IMR-90 (cell line): ENCODE measurements around the gene BAZ2B. TPM values are rescaled to one million over a fixed set of nuclear protein-coding genes. Genes with fewer than 3 reads are reported as not detected.
A peak's percentile ranks its signal among the peaks of the same experiment; 100 is the strongest.

Experiments
- ATAC-seq: fragments of 200-7000 bp; cut with Tn5 transposase; 2 replicates; pipeline ENCODE4 v1.9.1; 2020; ENCODE audit warnings: low read depth, mild to moderate bottlenecking, moderate library complexity
- BruUV-seq: library from RNA; stranded (reverse); fragments of 400-500 nt; replicated peaks from 2 replicates; lab custom pipeline; 2021; lab: Mats Ljungman, UMichigan
- CTCF ChIA-PET: fragments of 300-600 bp; formaldehyde crosslinking; extraction: SDS; loops from one replicate; lab custom pipeline; 2021; ENCODE audit warnings: antibody characterized with exemption; lab: Yijun Ruan, JAX
- POLR2A ChIA-PET: fragments of 300-600 bp; sonication (Branson Sonifier 250); formaldehyde crosslinking; loops from one replicate; lab custom pipeline; 2022; ENCODE audit warnings: antibody characterized with exemption; ENCODE audit not compliant: unreplicated experiment; lab: Charles Lee
- DNase-seq: peaks from one replicate; pipeline ENCODE4 v3.0.0; 2013
- H2AFZ ChIP-seq: replicated peaks from 2 replicates; pipeline ENCODE3; 2013; ENCODE audit warnings: low read length, mild to moderate bottlenecking; ENCODE audit not compliant: poor library complexity
- H2AK5ac ChIP-seq: 2 replicates; pipeline ENCODE4 v1.6.1; 2013; ENCODE audit warnings: low read depth, low read length, inconsistent platforms
- H2AK9ac ChIP-seq: replicated peaks from 2 replicates; pipeline ENCODE3; 2013; ENCODE audit warnings: mild to moderate bottlenecking, low read depth, low read length, moderate library complexity; ENCODE audit not compliant: poor library complexity
- H2BK120ac ChIP-seq: 2 replicates; pipeline ENCODE4 v1.6.1; 2013; ENCODE audit warnings: low read depth, low read length, inconsistent platforms
- H2BK15ac ChIP-seq: 3 replicates; pipeline ENCODE4 v1.6.1; 2013; ENCODE audit warnings: low read depth, low read length, inconsistent platforms
- H2BK20ac ChIP-seq: 2 replicates; pipeline ENCODE4 v1.6.1; 2013; ENCODE audit warnings: low read depth, mild to moderate bottlenecking, inconsistent platforms, low read length, moderate library complexity
- H2BK5ac ChIP-seq: 2 replicates; pipeline ENCODE4 v1.6.1; 2013; ENCODE audit warnings: mild to moderate bottlenecking, low read depth, low read length, inconsistent platforms; ENCODE audit not compliant: poor library complexity, severe bottlenecking
- H3K14ac ChIP-seq: replicated peaks from 2 replicates; pipeline ENCODE4 v1.6.1; 2013; ENCODE audit warnings: low read depth, low read length, inconsistent platforms
- H3K18ac ChIP-seq: 2 replicates; pipeline ENCODE4 v1.6.1; 2013; ENCODE audit warnings: low read depth, low read length, control low read depth
- H3K23ac ChIP-seq: 2 replicates; pipeline ENCODE4 v1.6.1; 2013; ENCODE audit warnings: low read depth, low read length, inconsistent platforms
- H3K27ac ChIP-seq: 2 replicates; pipeline ENCODE4 v1.5.1; 2013; ENCODE audit warnings: mild to moderate bottlenecking, control low read depth, low read length; ENCODE audit not compliant: insufficient read depth
- H3K27me3 ChIP-seq: 2 replicates; pipeline ENCODE4 v1.6.1; 2013; ENCODE audit warnings: low read length; ENCODE audit not compliant: control insufficient read depth, insufficient read depth
- H3K36me3 ChIP-seq: 2 replicates; pipeline ENCODE4 v1.6.1; 2013; ENCODE audit warnings: low read length, mixed read lengths; ENCODE audit not compliant: control insufficient read depth, insufficient read depth
- H3K4ac ChIP-seq: 2 replicates; pipeline ENCODE4 v1.6.1; 2013; ENCODE audit warnings: low read depth, low read length, inconsistent platforms
- H3K4me1 ChIP-seq: 2 replicates; pipeline ENCODE4 v1.6.1; 2013; ENCODE audit warnings: low read length, mixed read lengths; ENCODE audit not compliant: control insufficient read depth, insufficient read depth
- H3K4me2 ChIP-seq: 2 replicates; pipeline ENCODE4 v1.6.1; 2013; ENCODE audit warnings: low read depth, mild to moderate bottlenecking, control low read depth, low read length, moderate library complexity
- H3K4me3 ChIP-seq: 2 replicates; pipeline ENCODE4 v1.5.1; 2013; ENCODE audit warnings: low read depth, mild to moderate bottlenecking, control low read depth, low read length, moderate library complexity; ENCODE audit not compliant: insufficient read depth
- H3K56ac ChIP-seq: 2 replicates; pipeline ENCODE4 v1.6.1; 2013; ENCODE audit warnings: low read length, inconsistent platforms; ENCODE audit not compliant: insufficient read depth; ENCODE audit errors: extremely low read depth
- H3K79me1 ChIP-seq, 2 experiments: 2 replicates each; pipeline ENCODE4 v1.6.1; 2013; ENCODE audit warnings: low read length in 2 of 2, inconsistent platforms in 1 of 2, low read depth in 1 of 2
- H3K9ac ChIP-seq: 2 replicates; pipeline ENCODE4 v1.6.1; 2013; ENCODE audit warnings: low read depth, low read length, control low read depth
- H3K9me1 ChIP-seq: 2 replicates; pipeline ENCODE4 v1.6.1; 2013; ENCODE audit warnings: low read length, inconsistent platforms; ENCODE audit not compliant: insufficient read depth
- H3K9me3 ChIP-seq: 2 replicates; pipeline ENCODE4 v1.6.1; 2013; ENCODE audit warnings: low read length; ENCODE audit not compliant: control insufficient read depth, insufficient read depth
- H4K20me1 ChIP-seq: 2 replicates; pipeline ENCODE4 v1.6.1; 2013; ENCODE audit warnings: low read length, inconsistent platforms; ENCODE audit not compliant: insufficient read depth
- H4K5ac ChIP-seq: 2 replicates; pipeline ENCODE4 v1.6.1; 2013; ENCODE audit warnings: mild to moderate bottlenecking, low read depth, low read length, control low read depth
- H4K8ac ChIP-seq, 2 experiments: 2 replicates each; pipeline ENCODE4 v1.6.1; 2013; ENCODE audit warnings: low read depth in 2 of 2, low read length in 2 of 2, control low read depth in 1 of 2, inconsistent platforms in 1 of 2
- H4K91ac ChIP-seq: 2 replicates; pipeline ENCODE4 v1.6.1; 2013; ENCODE audit warnings: low read depth, low read length, inconsistent platforms; ENCODE audit not compliant: insufficient read depth
- BHLHE40 ChIP-seq: fragments of 150-350 bp; IDR thresholded peaks from 2 replicates; pipeline ENCODE4 v1.6.1; 2016; ENCODE audit warnings: mild to moderate bottlenecking, low read depth, low read length
- CEBPB ChIP-seq: IDR thresholded peaks from 2 replicates; pipeline ENCODE4 v1.6.1; 2012; ENCODE audit warnings: low read depth, low read length, improper control_type of control experiment
- CHD1 ChIP-seq: IDR thresholded peaks from 2 replicates; pipeline ENCODE4 v1.6.1; 2012; ENCODE audit warnings: low read depth, low read length, improper control_type of control experiment
- CTCF ChIP-seq: conservative IDR thresholded peaks from 2 replicates; pipeline ENCODE4 v1.5.1; 2012; ENCODE audit warnings: mild to moderate bottlenecking, low read depth, low read length, improper control_type of control experiment
- FOS ChIP-seq: fragments of 150-350 bp; IDR thresholded peaks from 2 replicates; pipeline ENCODE4 v1.6.1; 2016; ENCODE audit warnings: low read depth, low read length
- MAFK ChIP-seq: IDR thresholded peaks from 2 replicates; pipeline ENCODE4 v1.6.1; 2012; ENCODE audit warnings: low read depth, low read length, improper control_type of control experiment
- MAZ ChIP-seq: IDR thresholded peaks from 2 replicates; pipeline ENCODE4 v1.6.1; 2012; ENCODE audit warnings: low read depth, mild to moderate bottlenecking, low read length, improper control_type of control experiment, moderate library complexity, borderline replicate concordance
- MXI1 ChIP-seq: IDR thresholded peaks from 2 replicates; pipeline ENCODE4 v1.6.1; 2012; ENCODE audit warnings: low read depth, mild to moderate bottlenecking, low read length, moderate library complexity, borderline replicate concordance
- NFE2L2 ChIP-seq: fragments of 150-350 bp; IDR thresholded peaks from 2 replicates; pipeline ENCODE4 v1.6.1; 2016; ENCODE audit warnings: low read depth, mild to moderate bottlenecking, low read length
- POLR2A ChIP-seq: IDR thresholded peaks from 2 replicates; pipeline ENCODE4 v1.6.1; 2012; ENCODE audit warnings: mild to moderate bottlenecking, low read depth, low read length
- RAD21 ChIP-seq: IDR thresholded peaks from 2 replicates; pipeline ENCODE4 v1.6.1; 2012; ENCODE audit warnings: low read length, improper control_type of control experiment
- RCOR1 ChIP-seq: IDR thresholded peaks from 2 replicates; pipeline ENCODE4 v1.6.1; 2012; ENCODE audit warnings: mild to moderate bottlenecking, low read length, improper control_type of control experiment; ENCODE audit not compliant: insufficient replicate concordance
- RFX5 ChIP-seq: IDR thresholded peaks from 2 replicates; pipeline ENCODE4 v1.8.0; 2012; ENCODE audit warnings: low read depth, mild to moderate bottlenecking, low read length, moderate library complexity
- SMC3 ChIP-seq: fragments of 150-350 bp; IDR thresholded peaks from 2 replicates; pipeline ENCODE4 v1.6.1; 2016; ENCODE audit warnings: low read depth, mild to moderate bottlenecking, antibody characterized with exemption, low read length, moderate library complexity
- WGBS, 2 experiments: methylation state at CpG; one replicate each; pipeline versions ENCODE4 v1.1.5 to v1.1.7; 2013; ENCODE audit warnings: missing lambda C conversion rate in 2 of 2; ENCODE audit not compliant: insufficient read length in 1 of 2; ENCODE audit errors: extremely low coverage in 2 of 2; 5-methylcytosine and 5-hydroxymethylcytosine counted together
- dilution Hi-C: fragments of 300-500 bp; cut with HindIII; formaldehyde crosslinking; loops from one replicate; pipeline ENCODE4 v1.14.3; 2018; ENCODE audit warnings: low sequenced_read_pairs; ENCODE audit not compliant: unreplicated experiment
- in situ Hi-C: fragments of 300-500 bp; cut with MboI; formaldehyde crosslinking; loops from 3 replicates; pipeline ENCODE4 v1.14.3; 2019; ENCODE audit warnings: low sequenced_read_pairs, inconsistent platforms, mixed read lengths
- intact Hi-C: fragments of 100-400 bp; cut with micrococcal nuclease; formaldehyde crosslinking; loops from 2 replicates; pipeline ENCODE4 v1.10.0; 2022
- polyA plus RNA-seq, 3 experiments: library from polyadenylated mRNA; depleted of rRNA; stranded (reverse); fragments of >200 nt; gene quantifications; 2 replicates each; pipeline ENCODE4 v1.2.3, GENCODE V29; 2012; ENCODE audit warnings: low replicate concordance in 1 of 3
- total RNA-seq: library from RNA; depleted of rRNA; stranded (reverse); fragments of >200 nt; gene quantifications from 2 replicates; pipeline ENCODE4 v1.2.3, GENCODE V29; 2012
- TF ChIP-seq, protein P1 (sequence below): fragments of 150-350 bp; IDR thresholded peaks from 2 replicates; pipeline ENCODE4 v1.6.1; 2016; ENCODE audit warnings: low read depth, mild to moderate bottlenecking, low read length, moderate library complexity, borderline replicate concordance
- TF ChIP-seq, protein P2 (sequence below): fragments of 150-350 bp; IDR thresholded peaks from 2 replicates; pipeline ENCODE4 v1.6.1; 2017; ENCODE audit warnings: mild to moderate bottlenecking, antibody characterized with exemption, low read length, low read depth

Gene BAZ2B
- total and polyA plus RNA-seq, 2 of the 4 experiments (the other 2 are of a cell fraction) = 8.9 to 42.1 TPM

GRCh38 chr2:159300586-159300985, 315.8 kb downstream of the BAZ2B start:
- Histone ChIP-seq H3K36me3 (no peaks in the 10 kb centered on the region), H3K9me1 (no peaks in the 10 kb centered on the region), H2BK5ac (no peak overlapping the region), H4K5ac (no peak overlapping the region), H4K20me1 (no peaks in the 10 kb centered on the region), H3K4me2 (no peak overlapping the region), H3K56ac (no peak overlapping the region), H3K14ac (no peak overlapping the region), H4K91ac (no peak overlapping the region), H3K4me3 (no peak overlapping the region), H3K18ac (no peak overlapping the region), H2BK20ac (no peak overlapping the region), H3K23ac (no peak overlapping the region), H3K4ac (no peak overlapping the region), H2AFZ (no peak overlapping the region), H2AK9ac (peak overlapping the region; percentile 65), H3K9me3 (no peaks in the 10 kb centered on the region; the same call in 1 of the 2 replicates), H4K8ac (no peak overlapping the region), H3K79me1 (no peaks in the 10 kb centered on the region), H2BK120ac (no peak overlapping the region), H2AK5ac (no peak overlapping the region), H3K27me3 (no peaks in the 10 kb centered on the region), H3K27ac (no peak overlapping the region), H2BK15ac (no peak overlapping the region), H3K4me1 (no peaks in the 10 kb centered on the region), H3K9ac (no peak overlapping the region)
- no CpG with 5 or more reads among the region's 3 CpGs for WGBS, 2 experiments
- no peak for ATAC-seq
- BruUV-seq = no TSS peak
- intact Hi-C loops (no loop called here), in situ Hi-C loops (no loop called here), dilution Hi-C loops (no loop called here)
- no peak for DNase-seq
- ChIA-PET POLR2A (no interaction called here), CTCF (interaction anchor here (0.6 kb wide), 1 partner anchor 396 kb away, joined by 3 read pairs; no protein-coding TSS in a partner anchor)
- TF ChIP-seq BHLHE40 = no peak
- TF ChIP-seq MAZ = no peak
- TF ChIP-seq RAD21 = no peak
- TF ChIP-seq SMC3 = no peak
- TF ChIP-seq POLR2A = no peak
- TF ChIP-seq CEBPB = no peak
- no peak for TF ChIP-seq CTCF
- TF ChIP-seq RFX5 = no peak
- no peak for TF ChIP-seq CHD1
- TF ChIP-seq, protein P1, sequence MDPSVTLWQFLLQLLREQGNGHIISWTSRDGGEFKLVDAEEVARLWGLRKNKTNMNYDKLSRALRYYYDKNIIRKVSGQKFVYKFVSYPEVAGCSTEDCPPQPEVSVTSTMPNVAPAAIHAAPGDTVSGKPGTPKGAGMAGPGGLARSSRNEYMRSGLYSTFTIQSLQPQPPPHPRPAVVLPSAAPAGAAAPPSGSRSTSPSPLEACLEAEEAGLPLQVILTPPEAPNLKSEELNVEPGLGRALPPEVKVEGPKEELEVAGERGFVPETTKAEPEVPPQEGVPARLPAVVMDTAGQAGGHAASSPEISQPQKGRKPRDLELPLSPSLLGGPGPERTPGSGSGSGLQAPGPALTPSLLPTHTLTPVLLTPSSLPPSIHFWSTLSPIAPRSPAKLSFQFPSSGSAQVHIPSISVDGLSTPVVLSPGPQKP = no peak
- TF ChIP-seq RCOR1 = no peak
- TF ChIP-seq NFE2L2 = no peak
- TF ChIP-seq, protein P2, sequence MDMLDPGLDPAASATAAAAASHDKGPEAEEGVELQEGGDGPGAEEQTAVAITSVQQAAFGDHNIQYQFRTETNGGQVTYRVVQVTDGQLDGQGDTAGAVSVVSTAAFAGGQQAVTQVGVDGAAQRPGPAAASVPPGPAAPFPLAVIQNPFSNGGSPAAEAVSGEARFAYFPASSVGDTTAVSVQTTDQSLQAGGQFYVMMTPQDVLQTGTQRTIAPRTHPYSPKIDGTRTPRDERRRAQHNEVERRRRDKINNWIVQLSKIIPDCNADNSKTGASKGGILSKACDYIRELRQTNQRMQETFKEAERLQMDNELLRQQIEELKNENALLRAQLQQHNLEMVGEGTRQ = no peak
- TF ChIP-seq MXI1 = no peak
- no peak for TF ChIP-seq MAFK
- TF ChIP-seq FOS = no peak
